NCI-H2196 (cell line): ENCODE data around the gene AP5S1.
"Not testable (repeated sequence)": the region's sequence is repeated elsewhere in the genome, so short reads cannot be mapped to it uniquely, and the experiment has no call there.

Experiments
- DNase-seq: peaks from one replicate; lab custom pipeline; 2025; ENCODE audit not compliant: unreplicated experiment; lab: John Stamatoyannopoulos, UW

AP5S1 gene

DNA sequence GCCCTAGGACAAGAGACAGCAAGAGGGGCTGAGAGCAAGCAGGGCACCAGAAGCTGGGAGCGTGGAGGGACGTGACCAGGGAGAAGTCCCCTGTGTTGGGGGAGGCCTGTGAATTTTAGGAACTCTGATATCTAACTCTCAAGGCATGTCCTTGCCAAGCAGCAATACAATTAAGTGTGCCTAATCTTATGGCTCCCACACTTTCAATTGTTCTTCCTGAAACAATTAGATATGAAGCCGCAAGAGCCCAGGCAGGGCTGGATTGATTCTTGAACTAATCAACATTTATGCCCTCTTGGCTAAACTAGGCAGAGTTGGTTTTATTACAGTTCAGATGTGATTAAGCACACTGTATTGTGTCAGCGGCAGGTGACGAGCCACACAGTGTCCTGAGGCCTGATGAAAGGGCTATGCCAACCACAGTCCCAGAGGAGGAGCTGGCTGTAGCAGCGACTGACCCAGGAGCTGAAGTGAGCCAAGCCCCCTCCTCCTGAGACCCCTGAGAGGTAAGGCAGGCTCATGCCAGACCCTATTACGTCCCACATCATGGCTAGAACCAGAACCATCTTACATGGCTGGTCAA lies 22.1 kb downstream of the AP5S1 start:
- no peak for DNase-seq

GRCh38 chr20:3843490-3843889 lies 23.1 kb downstream of the AP5S1 start:
- no peak for DNase-seq

DNA sequence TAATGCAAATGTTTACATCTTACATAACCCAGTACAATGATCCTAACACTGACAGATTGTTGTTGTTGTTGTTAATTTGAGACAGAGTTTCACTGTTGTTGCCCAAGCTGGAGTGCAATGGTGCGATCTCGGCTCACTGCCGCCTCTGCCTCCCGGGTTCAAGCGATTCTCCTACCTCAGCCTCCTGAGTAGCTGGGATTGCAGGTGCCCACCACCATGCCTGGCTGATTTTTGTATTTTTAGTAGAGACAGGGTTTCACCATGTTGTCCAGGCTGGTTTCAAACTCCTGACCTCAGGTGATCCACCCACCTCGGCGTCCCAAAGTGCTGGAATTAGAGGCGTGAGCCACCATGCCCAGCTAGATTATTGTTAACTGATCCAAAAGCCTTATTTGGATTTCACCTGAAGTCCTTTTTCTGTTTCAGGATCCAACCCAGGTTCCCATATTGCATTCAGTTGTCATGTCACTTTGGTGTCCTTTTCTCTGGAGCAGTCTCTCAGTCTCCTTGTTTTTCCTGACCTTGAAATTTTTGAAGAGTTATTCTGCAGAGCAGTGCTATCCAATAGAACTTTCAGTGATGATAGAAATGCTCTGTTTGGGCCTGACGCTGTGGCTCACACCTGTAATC lies 23.8 kb downstream of the AP5S1 start:
- DNase-seq = not testable (repeated sequence)

DNA sequence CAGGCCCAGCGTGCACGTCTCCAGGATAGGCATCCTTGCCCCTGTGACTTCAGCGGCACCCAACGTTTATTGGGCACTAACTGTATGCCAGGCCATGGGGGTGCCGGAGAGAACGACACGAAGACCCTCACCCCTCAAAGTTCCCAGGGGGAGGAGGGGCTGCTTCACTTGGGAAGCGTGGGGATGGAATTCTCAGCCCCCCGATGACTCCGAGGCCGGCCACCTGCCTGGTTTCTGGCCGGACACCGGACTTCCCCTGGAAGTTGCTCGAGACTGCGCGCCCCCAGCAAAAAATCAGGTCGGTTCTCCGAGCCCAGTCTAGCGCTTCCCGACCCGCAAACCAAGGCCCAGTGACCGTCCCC lies 26.0 kb downstream of the AP5S1 start:
- no peak for DNase-seq

GRCh38 chr20:3846740-3847428 lies 26.5 kb downstream of the AP5S1 start, which contains the start of gene MAVS:
TSS of gene MAVS (plus strand) at chr20:3846834. CDS start at chr20:3854625, 7,791 bp downstream.
- peak; percentile 79 for DNase-seq

GRCh38 chr20:3847429-3847940 lies 27.1 kb downstream of the AP5S1 start:
- DNase-seq = no peak

DNA sequence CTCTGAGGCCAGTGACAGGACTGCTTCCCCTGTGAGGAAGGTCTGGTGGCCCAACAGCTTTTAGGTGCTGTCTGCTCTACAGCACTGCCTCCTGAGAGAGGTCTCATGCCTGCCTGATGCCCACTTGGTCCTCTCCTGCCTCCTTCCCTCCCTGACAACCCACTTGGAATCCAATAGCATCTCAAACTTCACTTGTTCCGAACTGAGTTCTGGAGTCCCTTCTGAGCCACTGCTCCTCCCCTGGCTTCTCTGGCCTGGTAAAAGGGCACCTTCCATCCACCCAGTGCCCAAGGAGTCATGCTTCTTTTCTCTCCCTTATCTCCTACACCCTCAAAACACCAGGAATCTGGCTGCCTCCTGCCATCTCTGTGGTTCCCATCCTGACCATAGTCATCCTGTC lies 28.2 kb downstream of the AP5S1 start:
- no peak for DNase-seq

- DNase-seq = no peak
These were observed 34.1 kb downstream of the AP5S1 start for GRCh38 chr20:3854462-3854871.

GRCh38 chr20:3857405-3857804 lies 37.1 kb downstream of the AP5S1 start:
- DNase-seq = peak; percentile 86

DNA sequence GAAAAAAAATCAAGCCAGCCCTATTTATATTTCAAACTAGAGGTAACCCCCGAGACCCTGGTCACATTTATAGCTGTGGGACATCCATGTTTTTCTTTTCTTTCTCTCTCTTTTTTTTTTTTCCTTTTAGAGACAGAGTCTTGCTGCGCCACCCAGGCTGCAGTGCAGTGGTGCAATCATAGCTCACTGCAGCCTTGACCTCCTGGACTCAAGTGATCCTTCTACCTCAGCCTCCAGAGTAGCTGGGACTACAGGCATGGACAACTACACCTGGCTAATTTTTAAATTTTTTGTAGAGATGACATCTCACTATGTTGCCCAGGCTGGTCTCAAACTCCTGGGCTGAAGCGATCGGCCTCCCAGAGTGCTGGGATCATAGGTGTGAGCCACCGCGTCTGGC lies 38.3 kb downstream of the AP5S1 start:
- DNase-seq = no peak

DNA sequence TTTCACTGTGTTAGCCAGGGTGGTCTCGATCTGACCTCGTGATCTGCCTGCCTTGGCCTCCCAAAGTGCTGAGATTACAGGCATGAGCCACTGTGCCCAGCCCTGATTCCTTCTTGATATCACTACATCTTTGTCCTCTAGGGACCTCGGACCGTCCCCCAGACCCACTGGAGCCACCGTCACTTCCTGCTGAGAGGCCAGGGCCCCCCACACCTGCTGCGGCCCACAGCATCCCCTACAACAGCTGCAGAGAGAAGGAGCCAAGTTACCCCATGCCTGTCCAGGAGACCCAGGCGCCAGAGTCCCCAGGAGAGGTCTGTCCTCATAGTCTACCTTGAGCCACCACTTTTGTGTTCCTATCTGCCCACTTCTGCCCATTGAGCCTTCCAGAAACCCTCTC lies 40.8 kb downstream of the AP5S1 start:
- no peak for DNase-seq

DNA sequence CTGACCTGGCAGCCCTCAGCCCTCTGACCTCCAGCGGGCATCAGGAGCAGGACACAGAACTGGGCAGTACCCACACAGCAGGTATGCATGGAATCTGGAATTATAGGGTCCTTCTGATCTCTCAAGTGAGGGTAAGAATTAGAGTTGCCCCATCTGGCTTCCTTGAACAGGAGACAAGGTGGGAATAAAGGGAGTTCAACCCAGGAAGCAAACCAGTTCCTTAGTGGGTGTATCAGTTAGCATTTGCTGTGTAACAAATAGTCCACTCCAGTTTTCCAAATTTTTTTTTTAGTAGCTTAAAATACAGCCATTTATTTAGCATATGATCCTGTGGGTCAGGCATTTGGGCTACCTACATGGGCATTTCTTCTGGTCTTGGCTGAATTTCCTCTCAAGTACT lies 42.0 kb downstream of the AP5S1 start:
- no peak for DNase-seq

GRCh38 chr20:3863317-3863716 lies 43.0 kb downstream of the AP5S1 start:
- DNase-seq = no peak

GRCh38 chr20:3864518-3864917 lies 44.2 kb downstream of the AP5S1 start:
- DNase-seq = no peak

DNA sequence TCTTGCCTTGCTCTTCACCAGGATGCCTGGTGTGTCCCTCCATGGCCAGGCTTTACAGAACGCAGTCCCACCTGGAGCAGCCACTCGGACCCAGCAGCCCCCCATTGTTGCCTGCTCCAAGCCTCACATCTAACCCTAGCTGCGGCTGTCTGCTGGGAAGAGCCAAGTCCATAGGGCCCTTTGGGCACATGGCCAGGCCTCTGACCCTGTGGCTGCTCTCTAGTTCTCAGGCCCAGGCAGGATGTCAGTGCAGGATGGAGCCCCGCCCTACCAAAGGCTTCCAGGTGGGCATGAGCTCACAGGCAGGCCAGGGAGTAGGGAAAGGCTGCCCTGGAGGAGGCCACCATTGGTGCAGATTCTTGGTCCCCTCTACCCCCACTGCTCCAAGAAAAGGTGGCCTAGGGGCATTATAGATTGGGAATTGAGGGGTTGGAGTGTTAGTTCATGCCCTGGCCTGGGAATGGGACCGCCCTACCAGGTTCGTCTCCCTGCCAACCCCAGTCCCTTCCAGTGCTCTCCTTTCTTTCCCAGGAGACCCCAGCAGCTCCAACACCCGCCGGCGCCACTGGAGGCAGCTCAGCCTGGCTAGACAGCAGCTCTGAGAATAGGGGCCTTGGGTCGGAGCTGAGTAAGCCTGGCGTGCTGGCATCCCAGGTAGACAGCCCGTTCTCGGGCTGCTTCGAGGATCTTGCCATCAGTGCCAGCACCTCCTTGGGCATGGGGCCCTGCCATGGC lies 45.0 kb downstream of the AP5S1 start:
- no peak for DNase-seq

DNA sequence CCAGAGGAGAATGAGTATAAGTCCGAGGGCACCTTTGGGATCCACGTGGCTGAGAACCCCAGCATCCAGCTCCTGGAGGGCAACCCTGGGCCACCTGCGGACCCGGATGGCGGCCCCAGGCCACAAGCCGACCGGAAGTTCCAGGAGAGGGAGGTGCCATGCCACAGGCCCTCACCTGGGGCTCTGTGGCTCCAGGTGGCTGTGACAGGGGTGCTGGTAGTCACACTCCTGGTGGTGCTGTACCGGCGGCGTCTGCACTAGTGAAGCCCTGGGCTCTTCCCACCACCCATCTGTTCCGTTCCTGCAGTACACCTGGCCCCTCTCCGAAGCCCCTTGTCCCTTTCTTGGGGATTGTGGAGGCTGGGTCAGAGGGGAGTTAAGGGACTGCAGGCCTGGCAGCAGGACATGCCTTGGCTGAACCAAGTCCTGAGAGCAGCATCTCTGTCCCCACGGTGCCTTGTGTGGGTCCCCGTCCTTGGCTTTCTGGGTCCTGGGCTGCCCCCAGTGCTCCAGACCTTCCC lies 45.6 kb downstream of the AP5S1 start:
- DNase-seq = no peak

- DNase-seq = no peak
These were observed 46.1 kb downstream of the AP5S1 start for GRCh38 chr20:3866464-3866863.

GRCh38 chr20:3867802-3868201 lies 47.5 kb downstream of the AP5S1 start:
- DNase-seq = no peak

GRCh38 chr20:3869839-3870634 lies 49.7 kb downstream of the AP5S1 start:
- no peak for DNase-seq

- DNase-seq = no peak
These were observed 51.4 kb downstream of the AP5S1 start for GRCh38 chr20:3871550-3872265.
